ENCODE results near the gene KCND3. TPM values are rescaled to one million over a fixed set of nuclear protein-coding genes. Genes with fewer than 3 reads are reported as not detected.

The KCND3 gene
- total RNA-seq, 4 donors from 2014 or later, result 7.4 to 20.4 (median 9.8) TPM

DNA sequence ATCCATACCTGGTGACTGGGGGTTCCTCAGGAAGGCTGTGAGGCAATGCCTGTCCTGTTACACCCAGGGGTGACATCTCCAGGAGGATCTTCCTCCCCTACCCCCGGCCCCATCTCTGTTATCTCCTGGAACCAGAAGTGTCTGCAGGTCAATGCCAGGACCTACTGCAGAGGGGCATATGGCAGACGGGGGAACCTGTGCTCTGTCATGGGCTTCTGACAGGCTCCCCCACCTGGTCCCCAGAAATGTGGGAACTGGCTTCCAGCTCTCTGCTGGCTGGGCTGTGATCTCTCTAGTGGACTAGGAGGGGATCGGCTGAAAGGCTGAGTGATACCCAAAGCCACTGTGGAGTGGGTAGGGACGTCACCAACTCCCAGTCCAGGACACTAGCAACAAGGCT lies 21.0 kb downstream of the KCND3 start:
- intact Hi-C loops (cut with DNase I; ENCODE audit: low total_unique reads), result no loop called here
- H3K4me3 ChIP-seq (ENCODE audit: low read depth, poor library complexity, severe bottlenecking), result no peak overlapping the region
- WGBS, 2 donors, result 71 to 78% methylated on average over 4 of the region's 4 CpGs
- TF ChIP-seq POLR2A (IDR thresholded peaks at IDR 0.05), result no peak
- TF ChIP-seq, protein P1, sequence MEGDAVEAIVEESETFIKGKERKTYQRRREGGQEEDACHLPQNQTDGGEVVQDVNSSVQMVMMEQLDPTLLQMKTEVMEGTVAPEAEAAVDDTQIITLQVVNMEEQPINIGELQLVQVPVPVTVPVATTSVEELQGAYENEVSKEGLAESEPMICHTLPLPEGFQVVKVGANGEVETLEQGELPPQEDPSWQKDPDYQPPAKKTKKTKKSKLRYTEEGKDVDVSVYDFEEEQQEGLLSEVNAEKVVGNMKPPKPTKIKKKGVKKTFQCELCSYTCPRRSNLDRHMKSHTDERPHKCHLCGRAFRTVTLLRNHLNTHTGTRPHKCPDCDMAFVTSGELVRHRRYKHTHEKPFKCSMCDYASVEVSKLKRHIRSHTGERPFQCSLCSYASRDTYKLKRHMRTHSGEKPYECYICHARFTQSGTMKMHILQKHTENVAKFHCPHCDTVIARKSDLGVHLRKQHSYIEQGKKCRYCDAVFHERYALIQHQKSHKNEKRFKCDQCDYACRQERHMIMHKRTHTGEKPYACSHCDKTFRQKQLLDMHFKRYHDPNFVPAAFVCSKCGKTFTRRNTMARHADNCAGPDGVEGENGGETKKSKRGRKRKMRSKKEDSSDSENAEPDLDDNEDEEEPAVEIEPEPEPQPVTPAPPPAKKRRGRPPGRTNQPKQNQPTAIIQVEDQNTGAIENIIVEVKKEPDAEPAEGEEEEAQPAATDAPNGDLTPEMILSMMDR (IDR thresholded peaks at IDR 0.05), result no peak
- no peak for DNase-seq (ENCODE audit: low spot score in 2 of 2)

DNA sequence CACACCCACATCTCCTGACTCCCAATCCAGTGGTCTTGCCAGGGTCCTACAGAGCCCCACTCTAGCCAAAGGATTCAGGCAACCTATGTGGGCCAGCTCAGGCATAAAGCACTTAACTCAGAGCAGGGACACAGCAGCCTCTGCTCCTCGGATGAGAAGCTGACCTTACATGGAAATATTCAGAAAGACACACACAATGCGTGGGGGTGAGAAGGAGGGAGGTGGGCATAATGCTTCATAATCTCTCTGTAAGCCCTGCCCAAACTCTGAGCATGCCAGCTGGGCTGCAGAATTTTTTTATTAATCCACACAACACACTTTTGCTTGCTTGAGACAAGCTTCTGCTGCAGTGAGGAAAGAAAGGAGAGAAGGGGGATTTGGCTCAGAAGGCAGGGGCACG lies 21.6 kb downstream of the KCND3 start:
- TF ChIP-seq POLR2A (IDR thresholded peaks at IDR 0.05), result no peak
- TF ChIP-seq, protein P1 (IDR thresholded peaks at IDR 0.05), result no peak
- no peak for DNase-seq (ENCODE audit: low spot score in 2 of 2)
- intact Hi-C loops (cut with DNase I; ENCODE audit: low total_unique reads), result no loop called here
- 67 to 73% methylated on average over 3 of the region's 3 CpGs for WGBS, 2 donors
- H3K4me3 ChIP-seq (ENCODE audit: low read depth, poor library complexity, severe bottlenecking), result no peak overlapping the region

DNA sequence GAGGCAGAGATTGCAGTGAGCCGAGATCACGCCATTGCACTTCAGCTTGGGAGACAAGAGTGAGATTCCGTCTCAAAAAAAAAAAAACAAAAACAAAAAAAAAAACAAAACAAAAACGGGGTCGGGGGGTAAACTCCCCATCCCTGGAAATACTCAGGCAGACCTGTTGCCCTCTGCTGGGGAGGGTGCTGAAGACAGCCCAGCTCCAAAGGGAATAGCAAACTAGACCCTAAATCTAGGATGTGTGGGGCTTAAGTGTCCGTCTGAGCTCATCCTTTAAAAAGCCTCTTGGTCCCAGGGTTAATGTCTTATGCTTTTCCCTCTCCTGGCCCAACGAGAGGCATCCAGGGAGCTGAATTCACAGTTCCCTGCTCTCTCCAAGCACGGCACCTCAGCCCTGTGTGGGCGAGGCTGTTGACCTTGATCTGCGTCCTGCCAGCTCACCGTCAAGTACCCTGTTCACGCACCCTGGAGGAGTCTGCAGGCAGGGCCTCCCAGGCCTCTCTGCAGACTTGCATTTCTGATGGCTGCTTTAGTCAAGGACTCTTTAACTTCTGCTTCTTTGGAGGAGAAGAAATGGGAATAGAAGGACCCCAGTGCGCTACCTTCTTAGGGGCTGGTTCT lies 22.3 kb downstream of the KCND3 start:
- intact Hi-C loops (cut with DNase I; ENCODE audit: low total_unique reads), result no loop called here
- TF ChIP-seq, protein P1 (IDR thresholded peaks at IDR 0.05), result no peak
- 70 to 74% methylated on average over 11 to 13 of the region's 13 CpGs for WGBS, 2 donors
- H3K4me3 ChIP-seq (ENCODE audit: low read depth, poor library complexity, severe bottlenecking), result no peak overlapping the region
- DNase-seq (ENCODE audit: low spot score in 2 of 2), result no peak

DNA sequence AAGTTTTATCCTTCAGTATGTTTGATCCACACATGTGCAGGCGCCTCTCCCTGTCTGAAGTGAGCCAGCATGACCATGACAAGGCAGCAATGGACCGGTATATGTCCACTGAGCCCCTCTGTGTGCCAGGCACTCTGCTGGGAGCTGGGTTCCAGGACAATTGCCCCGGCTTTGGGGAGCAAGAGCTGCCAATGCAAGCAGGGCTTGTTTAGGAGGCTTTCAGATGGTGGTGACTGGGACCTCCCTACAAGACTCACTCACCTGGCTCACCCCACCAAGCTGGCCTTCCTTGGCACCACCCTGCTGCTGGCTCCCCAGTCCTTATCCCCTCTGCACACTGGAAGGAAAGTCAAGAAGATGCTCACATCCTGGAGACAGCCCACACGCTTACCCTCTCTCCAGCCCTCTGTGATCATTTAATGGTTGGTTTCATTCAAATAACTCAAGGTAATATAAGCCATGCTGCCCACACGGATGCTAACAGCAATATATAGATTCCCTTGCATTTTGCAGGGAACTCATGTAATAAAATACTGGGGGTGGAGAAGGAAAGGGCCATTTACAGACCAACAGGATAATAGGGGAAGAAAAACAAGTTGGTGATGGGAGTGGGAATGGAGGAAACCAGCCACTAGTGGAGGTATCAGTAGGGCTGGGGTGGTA lies 23.6 kb downstream of the KCND3 start:
- no peak for TF ChIP-seq POLR2A (IDR thresholded peaks at IDR 0.05)
- TF ChIP-seq, protein P1 (IDR thresholded peaks at IDR 0.05), result no peak
- WGBS, 2 donors, result 81 to 88% methylated on average over 5 of the region's 5 CpGs
- no peak overlapping the region for H3K4me3 ChIP-seq (ENCODE audit: low read depth, poor library complexity, severe bottlenecking)
- no peak for DNase-seq (ENCODE audit: low spot score in 2 of 2)
- intact Hi-C loops (cut with DNase I; ENCODE audit: low total_unique reads), result no loop called here

DNA sequence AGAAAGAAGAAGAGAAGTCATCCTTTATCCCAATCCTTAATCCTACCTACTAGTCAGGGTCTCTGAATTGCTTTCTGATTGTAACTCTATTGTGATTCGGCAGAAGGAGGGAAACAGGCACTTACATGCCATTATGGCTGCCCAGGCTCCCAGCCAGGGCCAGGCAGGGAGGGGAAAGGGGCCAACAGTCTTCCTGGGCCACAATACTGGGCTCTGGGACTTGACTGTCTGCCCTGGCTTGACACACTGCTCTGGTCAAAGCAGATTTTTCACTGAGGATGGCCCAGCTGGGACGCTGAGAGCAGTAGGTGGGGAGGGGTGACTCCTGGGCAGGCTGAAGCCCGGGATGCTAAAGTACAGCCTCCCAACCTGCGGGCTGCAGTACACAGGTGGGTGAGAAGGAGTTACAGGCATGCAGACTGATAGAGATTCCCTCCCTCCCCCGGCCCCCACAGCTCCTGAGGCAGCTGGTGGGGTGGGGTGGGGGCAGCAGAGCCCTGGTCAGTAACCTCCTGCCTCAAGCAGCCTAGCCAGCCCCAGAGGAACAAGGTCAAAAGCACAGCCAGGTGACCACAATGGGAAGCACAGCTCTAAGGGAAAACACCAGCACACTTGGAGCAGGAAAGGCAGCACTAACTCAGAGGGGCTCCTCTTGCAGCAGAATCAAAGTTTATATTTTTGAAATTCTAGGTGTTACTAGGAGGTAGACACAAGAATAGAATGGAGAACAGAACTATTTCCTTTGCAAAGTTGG lies 25.3 kb downstream of the KCND3 start:
- H3K4me3 ChIP-seq (ENCODE audit: low read depth, poor library complexity, severe bottlenecking), result no peak overlapping the region
- 24 to 26% methylated on average over 5 of the region's 5 CpGs for WGBS, 2 donors
- TF ChIP-seq, protein P1 (IDR thresholded peaks at IDR 0.05), result no peak
- no peak for TF ChIP-seq POLR2A (IDR thresholded peaks at IDR 0.05)
- intact Hi-C loops (cut with DNase I; ENCODE audit: low total_unique reads), result no loop called here
- no peak for DNase-seq (ENCODE audit: low spot score in 2 of 2)

Data from lower leg skin (tissue), 4 donors.